ENCODE measurements around the gene ADRA2A.

Gene ADRA2A

GRCh38 chr10:111113238-111113960 lies 36.6 kb downstream of the ADRA2A start:
- DNase-seq, result no peak

- no peak for DNase-seq
Observed at GRCh38 chr10:111113961-111114757, 37.3 kb downstream of the ADRA2A start.

DNA sequence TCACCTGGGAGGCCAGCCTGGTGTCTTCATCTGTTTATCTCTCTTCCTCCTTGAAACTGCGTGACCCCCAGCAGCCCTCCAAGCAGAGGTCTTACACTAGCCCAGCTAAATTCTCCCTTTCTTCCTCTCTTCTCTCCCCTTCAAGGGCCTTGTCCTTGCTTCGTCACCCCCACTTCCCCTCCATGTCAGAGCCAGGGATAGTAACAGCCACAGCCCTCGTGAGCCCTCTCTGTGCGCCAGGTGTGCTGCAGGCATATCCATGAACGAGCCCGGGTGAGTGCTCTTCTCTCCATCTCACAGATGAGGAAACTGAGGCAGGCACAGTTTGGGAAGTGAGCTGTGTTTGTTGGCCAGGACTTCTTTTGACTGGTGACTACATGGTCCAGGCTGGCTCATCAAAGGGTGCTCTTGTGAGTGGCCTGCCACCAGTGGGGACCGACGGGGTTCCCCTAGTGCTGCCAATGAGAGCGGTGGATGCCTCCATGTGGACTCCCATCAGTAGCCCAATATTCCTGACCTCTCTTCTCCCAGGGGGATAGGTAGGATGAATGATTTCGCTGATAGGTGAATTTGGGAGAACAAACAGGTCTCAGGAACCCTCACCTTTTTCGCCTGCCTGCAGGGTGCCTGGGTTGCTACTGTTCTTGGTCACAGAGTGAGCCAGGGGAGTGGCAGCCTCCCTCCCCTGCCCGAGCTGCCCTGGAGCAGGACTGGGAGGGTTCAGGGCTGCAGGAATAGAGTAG lies 38.1 kb downstream of the ADRA2A start:
- DNase-seq, result no peak

- DNase-seq, result no peak
Observed at GRCh38 chr10:111116211-111116610, 39.4 kb downstream of the ADRA2A start.

DNA sequence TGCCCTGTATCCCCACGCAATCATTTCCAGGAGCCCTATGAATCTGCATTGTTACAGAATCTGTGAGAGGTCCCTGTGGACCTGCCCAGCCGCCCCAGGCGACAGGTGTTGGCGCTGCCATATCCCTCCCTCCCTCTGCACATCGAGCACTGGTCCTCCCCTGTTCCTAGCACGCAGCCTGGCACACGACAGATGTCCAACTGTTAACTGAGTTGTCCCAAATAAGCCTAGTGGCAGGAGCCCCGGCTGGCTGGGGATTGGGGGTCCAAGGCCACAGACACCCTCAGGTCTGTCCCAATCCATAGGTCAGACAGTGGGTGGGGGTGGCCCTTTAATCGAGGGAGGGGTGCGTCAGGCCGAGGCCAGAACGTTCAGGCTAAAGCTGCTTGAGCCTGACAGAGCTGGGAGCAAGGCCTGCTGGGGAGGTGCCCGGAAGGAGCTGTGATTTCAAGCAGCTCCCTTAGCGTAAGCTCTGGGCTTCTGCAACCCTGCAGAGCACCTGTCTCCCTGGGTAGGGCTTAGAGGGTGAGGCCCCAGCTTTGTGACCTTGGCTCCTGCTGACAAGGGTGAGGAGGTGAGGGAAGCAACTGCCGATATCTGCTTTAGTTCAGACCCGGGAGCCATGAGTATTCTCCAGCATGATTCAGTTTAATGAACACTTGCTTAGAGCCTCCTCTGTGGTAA lies 40.1 kb downstream of the ADRA2A start:
- DNase-seq, result no peak

DNA sequence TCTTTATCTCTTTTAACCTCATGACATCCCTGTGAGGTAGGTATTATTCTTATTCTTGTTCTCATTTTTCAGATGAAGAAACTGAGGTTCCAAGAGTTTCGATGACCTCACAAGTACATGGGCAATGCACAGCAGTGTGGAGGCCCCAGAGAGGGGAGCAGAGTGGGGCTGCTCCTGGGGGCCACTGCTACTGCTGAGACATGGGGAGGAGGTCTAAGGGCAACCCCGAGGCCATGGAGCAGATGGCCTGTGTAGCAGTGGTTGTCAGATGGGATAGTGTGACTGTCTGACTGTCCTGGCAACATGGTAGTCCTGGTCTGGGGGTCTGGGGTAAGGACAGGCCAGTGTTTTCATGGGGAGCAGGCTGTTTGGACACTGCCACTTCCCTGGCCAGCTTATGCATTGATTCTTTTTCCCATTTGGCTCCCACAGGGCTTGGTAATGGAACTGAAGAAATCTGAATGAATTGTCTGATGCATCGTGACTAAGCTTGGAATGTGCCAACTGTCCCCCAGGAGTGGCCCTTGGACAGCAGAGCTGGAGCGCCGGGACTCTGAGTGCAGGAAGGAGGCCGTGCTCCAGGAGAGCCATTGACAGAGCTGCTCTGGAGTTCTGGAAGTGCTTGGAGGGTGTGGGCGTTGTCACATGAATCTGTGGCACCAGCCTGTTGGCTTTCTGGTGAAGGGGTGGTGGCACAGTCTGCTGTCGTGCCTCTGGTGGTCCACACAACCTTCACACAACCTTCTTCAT lies 40.9 kb downstream of the ADRA2A start:
- no peak for DNase-seq

DNA sequence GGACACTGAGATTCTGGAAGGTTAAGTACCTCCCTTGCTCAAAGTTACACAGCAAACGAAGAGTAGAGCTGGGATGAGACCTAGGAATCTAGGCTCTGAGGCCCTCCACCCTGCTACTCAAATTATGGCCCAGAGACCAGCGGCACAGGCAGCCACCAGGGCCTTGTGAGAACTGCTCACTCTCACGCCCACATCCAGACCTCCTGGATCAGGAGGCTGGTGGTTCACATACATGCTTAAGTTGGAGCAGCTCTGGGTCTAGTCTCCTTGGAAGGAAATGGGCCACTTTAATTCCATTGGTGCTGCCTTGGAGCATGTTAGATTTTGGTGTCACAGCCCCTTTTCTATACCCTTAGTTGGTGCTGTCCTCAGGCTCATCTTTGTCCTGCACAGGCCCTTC lies 41.9 kb downstream of the ADRA2A start:
- DNase-seq, result no peak

- DNase-seq, result no peak
Observed at GRCh38 chr10:111119637-111120036, 42.8 kb downstream of the ADRA2A start.

- no peak for DNase-seq
Observed at GRCh38 chr10:111122127-111122526, 45.3 kb downstream of the ADRA2A start.

DNA sequence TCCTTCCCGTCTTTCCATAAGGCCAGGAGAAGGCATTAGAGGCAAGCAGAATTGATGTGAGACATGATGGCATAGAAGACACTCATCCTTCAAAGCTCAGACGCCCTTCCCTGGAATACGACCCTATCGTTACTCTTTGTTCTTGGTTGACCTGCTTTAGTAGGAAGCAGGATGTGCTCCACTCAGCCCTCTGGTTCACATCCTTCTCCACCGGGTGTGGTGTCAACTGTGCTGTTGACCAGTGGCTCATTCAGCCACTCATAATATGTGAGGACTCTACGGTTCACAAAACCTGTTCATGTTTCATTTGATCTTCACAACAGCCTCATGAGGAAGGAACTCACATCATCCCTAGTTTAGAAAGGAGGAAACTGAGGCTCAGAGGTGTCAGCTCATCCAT lies 47.1 kb downstream of the ADRA2A start:
- no peak for DNase-seq

DNA sequence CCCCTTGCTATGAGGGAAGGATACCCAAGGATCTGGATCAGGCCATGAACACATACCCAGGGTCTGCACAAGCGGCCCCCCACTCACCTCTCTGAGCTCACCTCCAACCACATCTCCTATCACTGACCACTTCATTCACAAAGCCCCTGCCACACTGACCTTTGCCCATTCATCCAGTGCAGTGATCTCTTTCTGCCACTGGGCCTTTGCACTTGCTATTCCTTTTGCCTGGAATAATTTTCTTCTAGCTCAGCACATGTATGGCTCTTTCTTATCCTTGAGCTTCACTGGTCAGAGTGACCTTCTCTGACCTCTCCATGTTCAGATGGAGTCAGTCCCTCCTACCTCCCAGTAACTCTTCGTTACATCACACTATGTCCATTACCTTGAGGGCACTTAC lies 48.3 kb downstream of the ADRA2A start:
- DNase-seq, result no peak

DNA sequence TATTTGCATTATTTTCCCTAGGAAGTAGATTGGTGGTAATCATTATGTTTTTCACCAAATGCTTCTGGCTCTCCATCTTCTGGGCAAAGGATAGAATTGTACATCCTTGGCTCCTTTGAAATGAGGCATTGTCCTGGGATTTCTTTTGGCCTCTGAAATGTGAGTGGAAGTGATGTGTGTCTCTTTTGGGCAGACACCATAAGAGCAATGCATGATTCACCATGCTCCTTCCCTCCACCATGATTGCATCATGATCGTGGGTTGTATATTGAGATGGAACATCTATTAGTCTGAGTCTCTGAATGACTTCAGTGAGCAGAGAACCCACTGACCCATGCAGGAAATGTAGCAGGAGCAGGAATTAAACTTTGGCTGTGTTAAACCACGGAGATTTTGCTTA lies 49.2 kb downstream of the ADRA2A start:
- DNase-seq, result no peak

DNA sequence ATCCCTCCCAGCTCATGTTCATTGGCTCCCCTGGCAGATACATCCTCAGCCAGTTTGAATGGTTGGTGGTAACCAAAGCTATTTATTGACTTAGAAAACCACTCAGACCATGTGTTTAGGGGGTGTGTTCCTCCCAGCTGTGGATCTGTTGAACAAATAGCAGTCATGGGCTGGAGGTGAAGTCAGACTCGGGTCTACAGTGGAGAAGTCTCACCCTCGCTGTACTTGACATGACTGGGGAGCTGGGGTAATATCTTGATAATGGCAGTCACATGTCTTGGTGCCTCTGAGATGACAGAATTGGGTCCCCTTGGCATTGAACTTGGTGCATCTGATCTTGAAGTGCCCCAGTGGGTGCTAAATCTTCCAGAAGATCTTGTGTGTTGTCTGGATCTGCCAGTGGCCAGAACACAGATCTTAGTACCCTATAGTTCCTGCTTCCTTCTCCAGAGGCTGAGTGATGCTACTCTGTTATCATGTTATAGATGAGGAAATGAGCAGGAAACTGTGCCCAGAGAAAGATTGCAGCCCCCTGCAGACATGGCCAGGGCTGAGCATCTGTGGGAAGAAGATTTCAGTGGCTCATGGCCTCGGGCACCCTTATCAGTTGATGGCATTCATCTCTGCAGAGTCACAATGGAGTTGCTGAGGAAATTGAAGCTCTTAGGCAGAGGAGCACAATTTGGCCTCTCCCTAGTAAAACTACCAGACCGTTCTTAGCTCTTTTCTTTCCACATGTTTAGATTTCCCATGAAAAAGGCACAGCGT lies 50.4 kb downstream of the ADRA2A start:
- no peak for DNase-seq

GRCh38 chr10:111128331-111129180 lies 51.7 kb downstream of the ADRA2A start:
- DNase-seq, result no peak

- DNase-seq, result peak; percentile 29 to 59
Observed at GRCh38 chr10:111129363-111129762, 52.5 kb downstream of the ADRA2A start.

- no peak for DNase-seq
Observed at GRCh38 chr10:111130471-111130870, 53.6 kb downstream of the ADRA2A start.

All from NCI-H187 (cell line).